ENCODE results near the gene ATP9B.

Gene ATP9B

DNA sequence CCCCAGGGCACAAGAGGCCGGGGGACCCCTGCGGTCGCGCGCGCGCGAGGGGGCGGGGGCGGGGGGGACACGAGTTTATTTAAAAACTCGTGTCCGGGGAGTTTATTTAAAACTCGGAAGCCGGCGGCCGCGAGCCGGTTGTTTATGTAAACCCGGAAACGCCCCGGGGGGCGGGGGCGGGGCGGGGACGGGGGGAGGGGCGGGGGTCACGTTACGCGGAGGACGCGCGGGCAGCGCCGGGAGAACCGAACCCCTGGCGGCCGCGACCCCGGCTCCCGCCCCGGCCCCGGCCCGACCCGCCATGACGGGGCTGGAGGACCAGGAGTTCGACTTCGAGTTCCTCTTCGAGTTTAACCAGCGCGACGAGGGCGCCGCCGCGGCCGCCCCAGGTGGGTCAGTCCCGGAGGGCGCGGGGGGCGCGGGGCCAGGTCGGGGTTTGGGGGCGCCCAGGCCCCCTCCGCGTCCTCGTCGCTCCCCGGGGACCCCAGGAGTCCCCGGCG lies 330.9 kb downstream of the ATP9B start:
- peak; percentile 75 to 76 for DNase-seq

DNA sequence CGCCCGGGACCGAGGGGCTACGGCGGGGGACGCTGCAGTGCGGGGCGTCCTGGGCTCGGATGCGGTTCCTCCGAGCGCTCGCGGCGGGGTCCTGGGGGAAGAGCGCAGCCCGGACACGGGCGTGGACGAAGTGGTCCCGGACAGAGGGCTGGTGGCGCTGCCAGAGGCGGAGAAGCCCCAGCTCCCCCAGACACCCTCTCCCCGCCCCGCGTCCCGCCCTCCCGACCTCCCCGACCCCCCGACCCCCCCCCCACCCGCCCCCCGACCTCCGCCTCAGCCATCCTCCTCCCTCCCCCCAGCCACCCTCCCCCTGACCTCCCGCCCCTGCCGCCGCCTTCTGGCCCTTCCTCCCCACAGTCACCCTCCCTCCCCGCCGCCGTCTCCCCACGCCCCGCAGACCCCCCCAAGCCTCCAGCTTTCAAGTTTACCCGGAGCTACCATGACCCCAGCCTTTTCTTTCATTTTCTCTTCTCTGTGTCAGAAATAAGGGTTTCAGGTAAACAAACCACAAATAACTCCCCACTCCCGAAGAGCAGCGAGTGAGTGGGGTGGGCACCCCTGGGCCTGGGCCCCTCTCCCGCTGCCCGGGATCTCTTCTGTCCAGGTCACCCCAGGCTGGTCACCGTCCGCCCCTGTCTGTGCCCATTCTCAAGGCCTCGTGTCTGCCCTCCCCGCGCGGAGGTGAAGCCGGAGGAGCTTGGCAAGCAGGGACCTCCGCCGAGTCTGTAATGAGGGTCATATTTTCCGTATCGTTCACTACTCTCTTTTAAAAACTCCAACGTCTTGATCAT lies 331.6 kb downstream of the ATP9B start:
- peak; percentile 68 to 70 for DNase-seq

DNA sequence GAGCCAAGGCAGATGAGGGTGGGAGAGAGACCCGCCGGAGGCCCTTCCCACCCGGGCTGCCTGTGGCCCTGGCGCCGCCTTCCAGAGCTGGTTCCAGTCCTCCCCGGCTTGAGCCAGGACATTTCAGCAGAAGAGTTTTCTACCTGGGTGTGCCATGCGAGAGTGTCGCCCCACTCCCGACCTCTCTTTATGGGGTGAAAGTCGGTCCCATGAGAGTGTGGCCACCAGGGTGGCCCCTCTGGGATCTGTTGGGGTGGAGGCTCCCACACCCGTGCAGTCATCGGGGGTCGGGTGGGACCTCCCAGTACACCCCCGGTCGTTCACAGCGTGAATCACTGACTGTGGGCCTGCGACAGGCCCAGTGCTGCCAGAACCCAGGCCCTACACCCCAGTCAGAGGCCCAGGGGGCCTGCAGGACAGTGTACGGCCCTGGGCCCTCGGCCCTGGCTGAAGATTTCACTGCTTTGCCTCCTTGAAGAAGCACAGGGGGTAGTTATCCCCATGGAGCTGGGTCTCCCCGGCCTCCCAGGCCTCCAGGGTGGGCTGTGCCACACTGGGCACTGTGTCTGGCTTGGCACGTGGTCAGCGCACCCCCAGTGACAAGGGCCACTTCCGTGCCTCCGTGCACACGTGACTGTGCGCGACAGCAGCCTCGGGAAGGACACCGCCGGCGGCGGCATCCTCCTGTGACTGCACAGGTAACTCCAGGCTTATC lies 332.5 kb downstream of the ATP9B start:
- DNase-seq: no peak

DNA sequence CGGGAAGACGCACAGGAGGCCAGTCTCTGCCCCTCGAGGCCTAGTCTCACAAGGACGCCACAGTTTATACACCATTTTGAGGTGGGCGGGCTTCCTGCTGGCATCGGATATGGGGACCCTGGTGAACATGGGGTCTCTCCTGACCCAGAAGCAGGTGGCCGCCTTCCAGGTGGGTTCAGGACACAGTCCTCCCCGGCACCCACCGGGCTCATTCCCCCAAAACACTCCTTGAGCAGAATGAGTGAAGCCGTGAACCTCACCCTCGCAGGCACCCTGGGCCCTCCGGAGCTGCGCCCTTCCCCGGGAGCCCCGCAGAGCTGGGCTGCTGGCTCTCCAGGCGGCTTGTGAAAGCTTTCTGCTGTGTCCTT lies 333.0 kb downstream of the ATP9B start:
- DNase-seq: no peak

DNA sequence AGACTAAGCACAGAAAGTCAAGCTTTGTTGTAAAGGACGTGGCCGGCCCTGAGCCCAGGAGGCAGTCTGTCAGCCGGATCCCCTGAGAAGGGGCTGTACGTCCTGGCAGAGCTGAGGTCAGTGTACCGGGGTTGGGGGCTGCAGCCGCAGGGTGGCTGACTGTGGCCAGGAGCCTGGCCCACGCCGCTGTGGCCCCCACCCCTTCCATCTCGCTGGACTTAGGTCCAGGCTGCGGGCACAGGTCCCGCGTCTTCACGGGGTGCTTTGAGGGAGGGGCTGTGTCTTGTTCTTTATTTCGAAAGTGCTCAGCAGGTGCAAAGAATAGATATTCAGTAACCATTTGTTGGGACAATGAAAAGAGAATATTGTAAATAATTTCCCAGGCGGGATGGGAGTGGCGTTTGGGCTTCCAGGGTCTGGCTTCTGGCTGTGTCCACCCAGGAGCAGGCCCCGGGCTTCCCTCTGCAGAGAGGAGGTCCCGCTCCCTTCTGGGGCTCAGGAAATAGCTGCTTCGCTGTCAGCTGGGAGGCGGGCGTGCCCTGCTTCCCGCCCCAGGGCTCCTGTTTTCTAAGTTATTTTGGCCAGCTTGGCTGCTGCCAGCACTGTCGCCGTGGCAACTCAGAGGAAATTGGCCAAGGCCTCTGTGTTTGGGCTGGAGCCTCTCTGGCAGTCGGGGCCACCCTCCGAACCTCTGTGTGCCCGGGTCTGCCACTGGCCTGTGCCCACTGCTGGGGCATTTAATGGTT lies 334.0 kb downstream of the ATP9B start:
- peak in 1 of 2 experiments; percentile 40 for DNase-seq

DNA sequence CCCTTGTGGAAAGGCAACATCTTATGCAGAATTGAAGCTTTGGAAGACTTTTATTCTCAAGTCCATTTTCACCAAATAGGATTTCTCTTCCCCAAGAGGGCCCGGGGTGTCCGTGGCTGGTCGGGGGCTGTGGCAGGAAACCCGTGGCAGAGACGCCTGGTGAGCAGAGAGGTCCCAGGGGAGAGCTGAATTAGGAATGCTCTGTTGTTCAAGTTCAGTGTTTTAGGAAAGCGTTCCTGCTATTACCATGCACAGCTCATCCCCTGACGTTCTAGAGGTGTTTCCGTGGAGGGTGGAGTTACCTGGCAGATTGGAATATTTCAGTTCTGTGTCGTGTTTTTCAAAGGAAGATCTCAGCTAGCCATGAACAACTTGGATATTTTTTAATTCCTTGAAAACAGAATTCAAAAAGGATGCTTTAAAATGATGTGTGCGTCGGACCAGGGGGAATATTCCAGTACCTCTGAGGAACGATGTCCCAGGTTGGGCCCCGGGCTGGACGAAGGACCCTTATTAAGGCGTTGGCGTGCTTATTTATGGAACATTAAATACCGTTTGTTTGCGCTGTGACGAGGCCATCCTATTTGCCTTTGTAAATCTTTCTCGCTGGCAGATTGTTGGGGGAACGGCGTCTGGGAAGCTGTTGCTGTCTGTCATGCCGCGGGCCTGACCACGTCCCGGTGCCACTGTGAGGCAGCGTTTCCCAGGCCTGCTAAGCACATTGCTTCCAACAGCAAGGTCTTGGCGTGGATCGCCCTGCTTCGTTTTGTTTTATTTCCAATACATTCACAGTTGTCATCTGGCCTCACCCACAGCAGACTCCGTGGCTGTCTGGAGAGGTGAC lies 334.8 kb downstream of the ATP9B start:
- DNase-seq: no peak

DNA sequence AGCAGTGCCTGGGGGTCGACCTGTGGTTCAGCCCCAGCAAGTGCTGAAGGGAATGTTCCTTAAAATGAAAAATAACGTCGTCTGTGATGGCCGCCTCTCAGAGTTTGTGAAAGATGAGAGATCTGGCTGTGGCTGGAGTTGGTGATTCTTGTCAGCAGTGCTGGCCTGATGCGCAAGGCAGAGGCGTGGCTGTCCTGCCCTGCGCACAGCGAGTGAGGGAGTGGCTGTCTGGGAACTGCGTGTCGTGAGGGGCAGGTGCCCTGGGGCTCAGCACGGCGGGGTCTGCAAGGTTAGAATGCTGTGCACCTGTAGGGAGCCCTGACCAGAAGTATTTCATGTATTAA lies 335.3 kb downstream of the ATP9B start:
- peak; percentile 52 to 60 for DNase-seq

DNA sequence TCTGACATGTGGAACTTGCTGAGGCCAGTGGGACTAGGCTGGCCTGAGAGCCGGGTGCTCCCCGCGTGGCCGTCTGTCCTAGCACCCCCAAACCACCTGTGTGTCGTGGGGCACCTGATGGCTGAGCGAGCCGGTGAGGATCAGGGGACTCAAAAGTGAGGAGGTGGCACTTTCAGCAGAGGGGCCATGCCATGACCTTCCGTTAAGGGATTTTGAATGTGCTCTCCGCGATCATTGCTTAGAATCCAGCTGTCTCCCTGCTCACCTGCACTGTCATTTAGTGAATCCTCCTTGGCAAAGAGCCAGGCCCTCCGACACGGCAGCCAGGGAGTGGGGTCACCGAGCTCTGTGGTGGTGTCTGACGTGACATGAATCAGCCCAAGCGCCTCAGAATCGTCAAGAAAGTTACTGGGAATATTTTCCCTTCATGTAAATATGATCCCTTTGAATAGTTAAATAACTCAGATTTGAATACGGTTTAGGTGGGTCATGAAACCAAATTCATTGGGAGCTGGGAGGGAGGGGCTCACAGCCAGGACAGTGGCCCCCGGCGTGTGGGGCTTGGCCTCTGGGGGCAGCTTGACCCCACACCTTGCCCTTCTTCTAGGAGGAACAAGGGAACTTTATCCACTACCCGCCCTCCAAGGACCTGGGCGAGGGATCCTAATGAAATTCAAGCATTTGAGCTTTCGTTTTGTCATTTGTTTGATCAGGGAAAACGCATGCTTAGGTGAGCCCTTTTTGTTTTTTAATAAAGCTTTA lies 336.0 kb downstream of the ATP9B start:
- peak; percentile 82 to 84 for DNase-seq

DNA sequence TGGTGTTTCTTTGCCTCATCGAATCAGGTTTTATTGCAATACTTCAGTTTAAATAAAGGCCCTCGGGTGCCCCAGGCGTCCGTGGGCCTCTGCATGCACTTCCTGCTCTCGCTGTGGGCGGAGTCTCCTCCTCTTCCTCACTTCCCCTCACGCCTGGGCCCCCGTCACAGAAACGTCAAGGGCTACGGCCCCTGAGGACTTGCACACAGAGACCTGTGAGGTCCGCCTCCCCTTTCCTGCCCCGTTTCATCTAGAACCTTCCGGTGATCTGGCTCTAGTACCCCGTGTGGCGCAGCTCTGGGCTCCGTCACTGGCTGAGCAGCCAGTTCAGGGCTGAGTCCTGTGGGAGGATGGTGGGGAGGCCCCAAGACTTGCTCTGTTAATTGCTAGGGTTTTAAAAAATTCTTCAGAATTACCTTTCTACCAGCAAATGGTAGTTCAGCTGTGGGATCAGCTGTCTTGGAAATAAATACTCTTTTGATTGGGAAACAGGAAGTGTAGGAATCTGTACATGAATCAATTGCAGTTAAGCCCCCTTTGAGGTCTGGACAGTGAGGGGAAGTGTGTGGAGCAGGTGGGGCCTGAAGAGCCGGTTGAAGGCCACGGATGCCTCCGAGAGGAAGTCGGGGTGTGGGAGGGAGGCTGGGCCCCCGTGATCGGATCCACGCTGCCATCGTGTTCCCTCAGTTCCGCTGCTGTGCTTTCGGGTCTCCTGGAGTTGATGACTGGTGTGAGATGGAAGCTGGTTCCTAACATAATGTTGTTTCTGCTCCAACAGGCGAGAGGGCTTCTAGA lies 336.8 kb downstream of the ATP9B start:
- DNase-seq: peak; percentile 86 to 87

DNA sequence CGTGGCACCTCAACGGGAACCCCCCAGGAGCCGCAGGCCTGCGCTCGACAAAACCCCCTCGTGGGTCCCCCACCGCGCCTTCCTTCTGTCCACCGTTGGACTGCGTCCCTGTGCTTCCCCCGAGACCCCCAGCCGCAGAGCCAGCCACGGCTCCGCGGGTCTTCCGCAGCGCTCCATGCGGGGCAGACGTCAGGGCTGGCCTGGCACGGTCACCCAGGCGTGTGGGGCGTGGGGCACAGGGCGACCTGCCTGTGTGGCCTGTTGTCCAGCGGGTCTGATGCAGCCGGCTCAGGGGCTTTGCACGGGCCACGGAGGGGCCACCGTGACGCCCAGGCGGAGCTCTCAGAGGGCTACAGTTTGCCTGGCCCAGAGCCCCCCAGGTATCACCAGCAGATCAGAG lies 337.5 kb downstream of the ATP9B start:
- DNase-seq: no peak

DNA sequence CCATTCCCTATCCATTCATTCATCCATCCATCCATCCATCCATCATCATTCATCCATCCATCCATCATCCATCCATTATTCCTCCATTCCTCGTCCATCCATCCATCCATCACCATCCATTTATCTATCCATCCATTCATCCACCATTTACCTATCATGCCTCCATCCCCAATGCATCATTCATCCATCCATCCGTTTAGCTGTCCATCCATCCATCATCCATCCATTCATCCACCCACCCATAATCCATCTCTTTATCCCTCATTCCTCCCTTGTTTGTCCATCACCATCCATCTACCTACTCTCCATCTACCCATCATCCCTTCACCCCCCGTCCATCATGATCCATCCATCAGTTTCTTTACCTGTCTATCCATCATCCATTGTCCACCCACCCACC lies 340.1 kb downstream of the ATP9B start:
- no peak for DNase-seq

DNA sequence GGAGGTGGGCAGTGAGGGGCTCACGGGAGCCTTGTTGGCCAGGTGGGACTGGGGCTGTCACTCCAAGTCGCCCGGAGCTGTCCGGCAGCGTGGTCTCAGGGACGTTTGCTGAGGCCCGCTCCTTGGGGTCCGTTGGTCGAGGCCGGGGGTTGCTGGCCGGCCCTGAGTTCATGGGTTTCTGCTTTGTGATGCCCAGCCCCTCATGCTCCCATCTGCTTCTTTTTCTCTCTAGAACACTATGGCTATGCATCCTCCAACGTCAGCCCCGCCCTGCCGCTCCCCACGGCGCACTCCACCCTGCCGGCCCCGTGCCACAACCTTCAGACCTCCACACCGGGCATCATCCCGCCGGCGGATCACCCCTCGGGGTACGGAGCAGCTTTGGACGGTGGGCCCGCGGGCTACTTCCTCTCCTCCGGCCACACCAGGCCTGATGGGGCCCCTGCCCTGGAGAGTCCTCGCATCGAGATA lies 341.0 kb downstream of the ATP9B start:
- no peak for DNase-seq

DNA sequence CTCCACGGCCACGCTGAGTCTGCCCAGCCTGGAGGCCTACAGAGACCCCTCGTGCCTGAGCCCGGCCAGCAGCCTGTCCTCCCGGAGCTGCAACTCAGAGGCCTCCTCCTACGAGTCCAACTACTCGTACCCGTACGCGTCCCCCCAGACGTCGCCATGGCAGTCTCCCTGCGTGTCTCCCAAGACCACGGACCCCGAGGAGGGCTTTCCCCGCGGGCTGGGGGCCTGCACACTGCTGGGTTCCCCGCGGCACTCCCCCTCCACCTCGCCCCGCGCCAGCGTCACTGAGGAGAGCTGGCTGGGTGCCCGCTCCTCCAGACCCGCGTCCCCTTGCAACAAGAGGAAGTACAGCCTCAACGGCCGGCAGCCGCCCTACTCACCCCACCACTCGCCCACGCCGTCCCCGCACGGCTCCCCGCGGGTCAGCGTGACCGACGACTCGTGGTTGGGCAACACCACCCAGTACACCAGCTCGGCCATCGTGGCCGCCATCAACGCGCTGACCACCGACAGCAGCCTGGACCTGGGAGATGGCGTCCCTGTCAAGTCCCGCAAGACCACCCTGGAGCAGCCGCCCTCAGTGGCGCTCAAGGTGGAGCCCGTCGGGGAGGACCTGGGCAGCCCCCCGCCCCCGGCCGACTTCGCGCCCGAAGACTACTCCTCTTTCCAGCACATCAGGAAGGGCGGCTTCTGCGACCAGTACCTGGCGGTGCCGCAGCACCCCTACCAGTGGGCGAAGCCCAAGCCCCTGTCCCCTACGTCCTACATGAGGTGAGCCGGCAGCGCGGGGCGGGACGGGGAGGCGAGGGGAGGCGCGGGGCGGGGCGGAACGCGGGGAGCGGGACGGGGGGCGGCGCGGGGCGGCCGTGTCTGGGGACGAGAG lies 341.8 kb downstream of the ATP9B start:
- no peak for DNase-seq

DNA sequence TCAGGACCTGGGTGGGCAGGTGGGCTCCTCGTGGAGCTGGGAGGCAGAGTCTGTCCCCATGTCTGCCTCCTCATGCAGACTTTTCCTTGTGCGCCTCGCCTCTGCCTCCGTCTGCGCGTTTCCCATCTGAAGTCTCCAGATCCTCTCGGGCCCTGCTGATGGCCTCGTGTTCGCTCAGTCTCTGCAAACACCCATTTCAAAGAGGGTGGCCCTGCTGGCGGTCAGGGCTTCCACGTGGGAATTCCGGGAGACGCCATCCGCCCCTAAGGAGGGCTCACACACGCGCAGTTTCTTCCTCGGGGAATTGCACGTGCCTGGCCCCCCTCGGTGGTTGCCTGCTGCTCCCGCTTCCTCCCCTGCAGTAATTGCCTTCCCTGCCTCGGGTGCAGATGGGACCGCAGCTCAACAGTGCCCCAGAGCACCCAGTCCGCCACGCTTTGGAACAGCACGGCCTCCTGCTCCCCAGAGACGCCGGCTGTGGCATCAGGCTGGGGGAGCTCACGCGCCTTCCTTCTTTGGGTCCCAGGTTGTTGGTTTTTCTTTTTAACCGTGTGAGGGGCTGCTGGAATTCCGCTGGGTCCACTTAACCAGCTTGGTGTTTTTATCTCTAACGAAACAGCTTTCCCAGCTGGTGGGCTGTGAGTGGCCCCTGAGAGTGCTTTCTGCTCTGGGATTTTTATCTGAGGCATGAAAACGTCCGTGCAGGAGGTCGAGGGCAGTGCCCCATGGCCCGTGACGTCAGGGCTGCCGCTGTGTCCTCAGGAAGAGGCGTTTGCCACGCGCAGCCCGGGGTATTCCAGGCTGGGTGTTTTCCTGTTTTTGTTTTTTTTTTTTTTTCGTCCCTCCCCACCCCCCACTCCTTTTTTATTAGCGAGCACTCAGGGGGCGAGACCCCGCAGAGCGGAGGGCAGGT lies 342.7 kb downstream of the ATP9B start:
- no peak for DNase-seq

DNA sequence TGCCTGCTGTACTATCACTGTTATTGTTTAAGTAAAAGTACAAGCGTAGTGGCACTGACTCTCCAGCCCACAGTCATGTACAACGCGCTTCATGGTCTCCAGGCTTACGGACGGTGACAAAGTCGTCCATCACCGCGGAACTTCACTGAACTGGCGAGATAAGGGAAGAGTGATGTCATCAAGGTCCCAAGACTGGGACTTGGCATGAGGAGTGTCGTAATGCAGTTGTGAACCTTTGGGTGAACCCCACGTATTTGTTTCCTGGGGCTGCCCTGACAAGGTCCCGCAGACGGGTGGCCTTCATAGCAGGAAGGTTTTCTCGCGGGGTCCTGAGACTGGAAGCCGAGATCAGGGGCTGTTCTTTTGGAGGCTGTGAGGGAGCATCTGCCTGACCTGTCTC lies 343.8 kb downstream of the ATP9B start:
- no peak for DNase-seq

DNA sequence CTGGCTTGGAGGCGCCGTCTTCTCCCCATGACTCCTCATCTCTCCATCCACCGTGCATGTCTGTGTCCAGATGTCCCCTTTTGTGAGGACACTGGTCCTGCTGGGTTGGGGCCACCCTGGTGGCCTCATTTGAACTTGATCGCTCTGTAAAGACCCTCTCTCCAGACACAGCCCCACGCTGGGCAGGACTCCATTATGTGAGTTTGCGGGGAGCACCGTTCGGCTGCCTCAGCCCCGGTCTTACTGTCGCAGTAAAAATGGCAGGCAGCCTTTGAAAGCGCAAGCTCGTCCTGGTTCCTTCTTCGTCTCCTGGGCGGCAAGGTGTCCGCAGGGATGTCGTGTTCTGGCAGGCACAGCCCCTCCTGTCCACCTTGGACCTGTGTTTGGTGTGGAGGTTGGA lies 344.2 kb downstream of the ATP9B start:
- no peak for DNase-seq

DNA sequence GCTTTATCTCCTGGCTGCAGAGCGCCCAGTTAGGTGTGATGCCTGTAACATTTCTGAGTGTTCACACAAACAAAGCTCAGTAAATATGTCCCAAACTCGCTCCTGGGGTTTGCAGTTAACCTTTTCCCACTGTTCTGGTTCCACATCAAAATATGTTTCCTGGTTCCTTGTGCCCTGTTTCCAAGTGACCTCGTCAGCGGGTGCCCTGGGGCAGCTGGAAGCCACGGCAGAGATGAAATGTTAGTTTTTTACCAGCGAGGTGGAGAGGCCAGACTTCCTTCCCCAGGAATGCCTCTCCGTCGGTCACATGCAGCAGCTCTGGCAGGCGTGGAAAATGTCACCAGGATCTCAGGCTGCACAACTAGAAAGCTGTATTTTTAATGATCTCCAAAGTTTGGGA lies 344.7 kb downstream of the ATP9B start:
- DNase-seq: no peak

DNA sequence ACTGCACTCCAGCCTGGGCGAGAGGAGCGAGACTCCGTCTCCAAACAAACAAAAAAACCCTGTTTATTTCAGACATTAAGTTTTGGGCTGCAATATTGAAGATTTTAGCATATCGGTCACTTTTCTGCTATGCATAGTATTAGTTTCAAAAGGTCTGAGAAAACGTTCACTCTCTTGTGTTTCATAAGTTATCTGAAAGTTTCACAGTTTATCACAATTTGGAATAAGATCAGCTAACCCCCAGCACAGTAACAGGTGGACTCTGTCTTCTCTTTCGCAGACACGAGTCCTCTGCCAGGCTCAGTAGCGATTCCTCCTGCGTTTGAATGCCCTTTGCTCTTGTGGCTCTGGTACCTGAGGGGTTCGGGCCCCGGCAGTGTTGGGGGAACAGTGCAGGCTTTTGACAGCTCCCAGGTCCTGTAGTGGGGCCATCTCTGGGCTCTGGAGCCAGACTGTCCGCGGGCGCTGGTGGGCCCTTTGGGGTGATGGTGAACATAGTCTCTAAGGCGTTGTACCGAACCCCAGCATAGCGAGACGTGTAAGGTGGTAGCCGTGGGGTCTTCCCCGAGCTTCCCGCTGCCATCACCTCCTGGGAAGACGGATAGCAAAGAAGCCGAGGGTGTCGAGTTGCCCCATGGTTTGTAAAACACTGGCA lies 347.0 kb downstream of the ATP9B start:
- no peak for DNase-seq
